HFF-Myc (cell line): Measurements from ENCODE around the gene GREB1.

Experiments
- DNase-seq: peaks from one replicate; pipeline ENCODE4 v3.0.0-alpha.2; 2011; ENCODE audit warnings: low read depth; ENCODE audit errors: extremely low read depth
- H3K4me3 ChIP-seq: replicated peaks from 2 replicates; pipeline ENCODE4 v1.5.1; 2011; ENCODE audit warnings: low read depth, mild to moderate bottlenecking, control low read depth, low read length
- TF ChIP-seq, protein P1 (sequence below): IDR thresholded peaks from 2 replicates; pipeline ENCODE4 v1.5.1; 2012; ENCODE audit warnings: mild to moderate bottlenecking, low read depth, low read length, control low read depth; ENCODE audit errors: missing control alignments

The GREB1 gene

DNA sequence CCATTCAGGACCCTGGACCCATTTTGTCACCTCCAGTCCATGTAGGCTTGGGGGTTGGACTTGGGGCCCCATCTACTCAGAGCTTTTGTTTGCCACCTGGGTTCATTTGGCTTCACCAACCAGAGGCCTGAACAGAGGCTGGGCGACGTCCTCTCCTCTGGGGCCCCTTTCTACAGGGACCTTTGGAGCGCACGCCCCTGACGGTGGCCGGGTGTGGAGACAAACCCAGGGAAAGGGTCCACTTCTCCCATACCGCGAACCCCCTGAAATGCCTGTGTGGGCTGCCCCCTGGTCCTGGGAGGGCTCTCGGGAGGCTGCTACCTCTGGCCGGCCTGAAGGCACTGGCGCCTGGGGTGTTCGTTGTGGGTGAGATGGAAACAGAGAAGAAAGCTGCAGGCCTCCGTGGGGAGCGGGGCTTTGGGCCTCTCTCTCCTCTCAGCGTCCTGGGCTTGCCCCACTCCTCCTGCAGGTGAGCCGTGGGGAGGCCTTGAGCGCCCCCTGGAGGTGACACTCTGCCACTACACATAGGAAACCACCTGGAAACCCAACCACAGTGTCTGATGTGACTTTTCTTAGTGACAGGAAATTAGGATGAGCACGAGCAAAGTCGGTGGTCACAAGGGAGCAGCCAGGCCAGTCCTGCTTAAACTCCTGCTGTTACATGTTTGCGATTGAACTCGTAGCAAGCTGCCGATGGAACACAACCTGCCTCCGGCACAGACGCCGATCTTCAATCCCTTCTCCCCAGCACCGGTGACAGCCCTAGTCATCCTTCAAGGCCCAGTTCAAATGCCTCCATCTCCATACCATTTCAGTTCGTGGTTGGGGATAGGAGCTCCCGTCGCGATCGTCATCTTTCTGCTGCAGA is 148.1 kb downstream of the GREB1 start:
- TF ChIP-seq, protein P1, sequence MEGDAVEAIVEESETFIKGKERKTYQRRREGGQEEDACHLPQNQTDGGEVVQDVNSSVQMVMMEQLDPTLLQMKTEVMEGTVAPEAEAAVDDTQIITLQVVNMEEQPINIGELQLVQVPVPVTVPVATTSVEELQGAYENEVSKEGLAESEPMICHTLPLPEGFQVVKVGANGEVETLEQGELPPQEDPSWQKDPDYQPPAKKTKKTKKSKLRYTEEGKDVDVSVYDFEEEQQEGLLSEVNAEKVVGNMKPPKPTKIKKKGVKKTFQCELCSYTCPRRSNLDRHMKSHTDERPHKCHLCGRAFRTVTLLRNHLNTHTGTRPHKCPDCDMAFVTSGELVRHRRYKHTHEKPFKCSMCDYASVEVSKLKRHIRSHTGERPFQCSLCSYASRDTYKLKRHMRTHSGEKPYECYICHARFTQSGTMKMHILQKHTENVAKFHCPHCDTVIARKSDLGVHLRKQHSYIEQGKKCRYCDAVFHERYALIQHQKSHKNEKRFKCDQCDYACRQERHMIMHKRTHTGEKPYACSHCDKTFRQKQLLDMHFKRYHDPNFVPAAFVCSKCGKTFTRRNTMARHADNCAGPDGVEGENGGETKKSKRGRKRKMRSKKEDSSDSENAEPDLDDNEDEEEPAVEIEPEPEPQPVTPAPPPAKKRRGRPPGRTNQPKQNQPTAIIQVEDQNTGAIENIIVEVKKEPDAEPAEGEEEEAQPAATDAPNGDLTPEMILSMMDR: peak; percentile 94
- no peak overlapping the region for H3K4me3 ChIP-seq
- no peak for DNase-seq

DNA sequence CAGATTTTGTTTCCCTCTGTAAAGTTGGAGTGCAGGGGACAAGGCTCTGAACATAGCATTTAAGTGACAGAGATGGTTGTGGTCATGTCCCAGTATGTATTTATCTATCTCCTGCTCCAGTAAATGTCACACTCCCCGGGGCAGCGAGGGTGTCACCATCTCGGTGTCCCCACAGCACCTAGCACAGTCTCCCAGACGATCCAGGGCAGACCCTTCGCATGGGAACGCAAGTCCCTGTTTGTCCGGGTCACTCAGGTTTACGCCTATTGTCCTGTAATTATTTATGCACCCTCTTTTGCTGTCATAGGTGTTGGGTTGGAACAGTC is 148.7 kb downstream of the GREB1 start:
- DNase-seq: no peak
- no peak overlapping the region for H3K4me3 ChIP-seq
- TF ChIP-seq, protein P1: no peak

DNA sequence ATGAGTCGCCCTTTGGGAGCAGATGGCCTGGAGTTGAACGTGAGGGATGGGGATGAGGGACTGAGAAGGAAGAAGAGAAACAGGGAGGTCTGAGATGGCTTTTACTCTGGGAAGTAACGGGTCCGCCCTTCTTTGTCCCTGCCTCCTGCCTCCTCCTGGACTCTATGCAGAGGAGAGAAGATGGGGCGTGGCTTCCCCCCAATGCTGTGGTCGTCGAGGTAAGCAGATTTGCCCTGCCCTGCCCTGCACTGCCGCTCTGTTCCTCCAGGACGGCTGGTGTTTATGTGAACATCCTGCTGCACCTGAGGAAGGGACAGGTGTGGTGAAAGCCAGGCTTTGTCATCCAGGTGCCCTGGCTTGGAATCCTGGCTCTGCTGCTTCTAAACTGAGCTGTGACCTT is 149.6 kb downstream of the GREB1 start:
- TF ChIP-seq, protein P1: no peak
- no peak for DNase-seq
- H3K4me3 ChIP-seq: no peak overlapping the region

DNA sequence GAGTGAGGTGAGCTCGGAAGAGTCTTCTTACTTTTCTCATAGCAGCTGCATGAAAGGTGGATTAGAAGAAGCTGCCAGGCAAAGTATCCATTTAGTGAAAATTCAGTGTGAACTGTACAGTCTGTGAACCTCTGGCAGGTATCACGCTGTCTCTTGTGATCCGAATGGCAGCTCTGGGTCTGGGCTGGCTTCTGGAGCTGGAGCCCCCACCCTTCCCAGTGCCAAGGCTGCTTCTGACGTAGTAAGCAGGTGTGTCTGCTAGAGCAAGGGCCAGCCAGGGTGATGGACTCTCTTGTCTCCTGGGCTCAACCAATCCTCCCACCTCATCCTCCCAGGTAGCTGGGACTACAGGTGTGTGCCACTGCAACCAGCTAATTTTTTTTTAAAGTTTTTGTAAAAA is 150.1 kb downstream of the GREB1 start:
- no peak for DNase-seq
- H3K4me3 ChIP-seq: no peak overlapping the region
- TF ChIP-seq, protein P1: no peak

DNA sequence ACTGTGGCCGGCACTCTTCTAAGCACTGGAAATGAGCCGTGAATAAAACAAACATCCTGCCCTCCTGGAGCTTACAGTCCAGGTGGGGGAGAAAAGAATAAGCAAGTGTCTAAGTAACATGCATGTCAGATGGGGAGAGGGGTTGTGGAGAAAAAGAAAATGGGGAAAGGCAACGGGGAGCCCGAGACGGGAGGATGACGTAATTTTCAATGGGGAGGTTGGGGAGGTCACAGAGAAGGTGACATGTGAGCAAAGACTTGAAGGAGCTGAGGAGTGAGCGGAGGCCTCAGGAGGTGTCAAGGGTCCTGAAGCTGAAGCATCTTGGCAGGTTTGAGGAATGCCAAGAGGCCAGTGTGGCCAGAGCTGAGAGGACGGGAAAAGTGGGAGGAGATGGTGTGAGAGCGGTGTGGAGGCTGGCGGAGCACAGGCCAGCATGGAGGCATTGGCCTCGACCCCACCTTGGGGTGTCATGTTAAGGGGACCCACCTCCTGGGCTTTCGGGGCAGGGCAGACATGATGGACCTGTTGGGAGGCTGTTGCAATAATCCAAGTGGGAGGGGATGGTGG is 151.1 kb downstream of the GREB1 start:
- no peak overlapping the region for H3K4me3 ChIP-seq
- DNase-seq: no peak
- TF ChIP-seq, protein P1: no peak

DNA sequence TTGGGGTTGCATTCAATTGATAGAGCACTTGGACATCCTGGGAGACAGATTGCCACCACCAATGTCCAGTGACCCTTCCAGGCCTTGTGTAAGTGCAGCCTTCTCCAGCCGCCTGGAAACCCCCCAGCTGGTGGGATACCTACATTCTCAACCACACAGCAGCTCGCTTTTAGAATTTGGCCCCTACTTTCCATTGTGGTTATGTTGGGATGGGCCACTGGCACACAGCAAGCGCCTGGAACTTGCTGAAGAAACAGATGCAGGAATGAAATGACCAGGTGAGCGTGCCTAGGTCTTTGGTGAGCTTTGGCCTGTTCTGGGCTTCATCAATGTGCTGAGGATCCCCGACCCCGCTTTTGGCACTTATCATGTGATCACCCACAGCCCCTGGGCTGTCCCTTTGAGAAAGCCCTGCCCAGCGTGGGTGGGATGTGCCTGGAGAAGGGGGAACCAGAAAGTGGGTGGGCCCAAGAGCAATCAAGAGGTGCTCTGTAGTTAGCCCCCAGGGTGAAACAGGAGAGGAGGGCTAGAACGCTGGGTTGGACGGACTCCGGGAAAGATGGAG is 152.1 kb downstream of the GREB1 start:
- TF ChIP-seq, protein P1: no peak
- no peak for DNase-seq
- no peak overlapping the region for H3K4me3 ChIP-seq
